Stimulated activated CD4-positive, alpha-beta T cell treated with anti-CD3 and anti-CD28 coated beads, Interleukin-12 subunit alpha, Interleukin-12 subunit beta, amount 100 ng/mL, for 24 hours (primary cell): ENCODE data around the gene LRRFIP1.

Source experiments
- DNase-seq, 2 experiments: peaks; one replicate each; pipeline ENCODE4 v3.0.0-alpha.2; 2020; ENCODE audit warnings: low read depth in 2 of 2

LRRFIP1 gene

DNA sequence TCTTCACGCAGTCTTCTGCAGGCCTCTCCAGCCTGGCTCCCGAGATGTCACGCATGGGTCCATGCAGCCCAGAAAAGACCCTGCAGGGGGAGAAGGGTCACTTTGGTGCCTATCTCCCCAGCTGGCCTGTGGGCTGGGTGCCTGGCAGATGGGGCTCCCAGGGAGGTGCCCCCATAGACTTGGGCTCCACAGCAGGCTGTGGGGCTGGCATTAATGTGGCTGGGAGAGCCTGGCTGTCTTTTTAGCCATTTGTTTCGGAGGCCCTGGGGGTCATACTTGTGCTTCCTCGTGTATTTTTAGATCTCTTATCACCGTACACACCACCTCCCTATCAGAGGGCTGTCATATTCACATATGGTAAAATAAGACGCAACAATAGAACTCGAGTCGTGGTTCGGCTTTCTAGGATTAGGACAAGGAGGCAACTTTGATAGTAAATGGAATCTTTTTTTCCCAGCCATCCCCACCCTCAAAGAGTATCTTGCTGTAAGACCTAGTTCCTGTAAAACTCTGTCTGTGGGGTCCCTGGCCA is 74.5 kb downstream of the LRRFIP1 start:
- no peak for DNase-seq

GRCh38 chr2:237702441-237703391 is 75.3 kb downstream of the LRRFIP1 start:
- DNase-seq, result no peak

DNA sequence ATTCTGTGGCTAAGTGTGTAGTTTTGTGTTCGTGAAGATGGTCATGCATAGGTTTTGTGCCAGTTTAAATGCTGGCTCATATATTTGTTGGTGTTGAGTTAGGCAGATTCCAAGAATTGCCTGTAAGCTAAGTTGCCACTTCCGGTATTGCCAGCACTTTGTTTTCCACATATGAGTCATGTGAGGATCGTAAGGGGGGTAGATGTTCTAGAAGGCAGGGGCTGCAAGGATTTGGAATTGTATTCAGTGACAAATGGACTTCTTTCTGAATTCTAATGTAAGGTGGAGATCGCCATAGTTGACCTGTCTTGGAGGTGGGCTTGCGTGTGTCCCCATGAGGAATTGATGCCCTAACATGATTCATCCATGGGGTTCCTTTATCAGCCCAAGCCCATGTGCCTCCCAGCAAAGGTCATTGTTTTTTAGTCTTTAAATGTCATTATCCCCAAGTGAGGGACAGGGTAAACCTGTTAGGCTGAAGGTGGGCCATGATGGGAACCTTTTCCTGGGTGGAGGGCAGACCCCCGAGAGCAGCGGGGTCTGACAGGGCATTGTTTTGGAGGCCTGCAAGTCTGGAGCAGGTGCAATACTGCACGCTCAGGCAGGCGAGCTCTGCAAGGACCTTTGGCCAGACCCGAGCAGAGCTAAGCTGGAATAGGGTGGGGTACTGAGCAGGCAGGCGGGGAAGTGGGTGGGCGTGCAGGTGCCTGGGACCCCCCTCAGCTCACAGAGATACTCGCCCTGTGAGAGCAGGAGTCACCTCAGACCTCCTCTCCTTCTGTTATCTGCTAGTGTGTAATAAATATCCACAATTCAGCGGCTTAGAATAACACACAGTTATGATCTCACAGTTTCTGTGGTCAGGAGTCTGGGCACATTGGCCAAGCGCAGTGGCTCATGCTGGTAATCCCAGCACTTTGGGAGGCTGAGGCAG is 77.4 kb downstream of the LRRFIP1 start:
- DNase-seq, result no peak

DNA sequence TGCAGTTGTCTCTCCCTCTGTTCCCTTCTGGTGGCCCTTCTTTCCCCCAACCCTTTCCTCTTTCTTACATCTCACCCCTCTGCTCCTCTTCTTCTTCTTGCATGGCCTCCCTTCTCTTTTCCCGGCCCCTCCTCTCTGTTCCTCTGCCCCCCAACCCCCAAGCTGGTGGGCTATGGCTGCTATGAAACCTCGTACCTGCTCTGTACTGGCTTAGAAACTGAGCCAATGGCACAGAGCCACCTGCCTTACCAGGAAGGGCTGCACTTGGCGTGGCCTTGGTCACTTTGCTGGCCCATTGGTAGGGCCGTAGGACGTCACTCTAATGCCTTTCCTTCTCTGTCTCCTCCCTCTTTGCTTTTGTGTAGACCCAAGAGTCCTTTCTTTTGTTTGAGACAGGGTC is 78.9 kb downstream of the LRRFIP1 start:
- DNase-seq, result no peak

GRCh38 chr2:237708065-237708398 is 80.6 kb downstream of the LRRFIP1 start:
- DNase-seq, result no peak

- DNase-seq, result no peak
These were observed 81.1 kb downstream of the LRRFIP1 start for GRCh38 chr2:237708491-237708890.

- DNase-seq, result no peak
These were observed 81.6 kb downstream of the LRRFIP1 start for GRCh38 chr2:237708961-237709360.

DNA sequence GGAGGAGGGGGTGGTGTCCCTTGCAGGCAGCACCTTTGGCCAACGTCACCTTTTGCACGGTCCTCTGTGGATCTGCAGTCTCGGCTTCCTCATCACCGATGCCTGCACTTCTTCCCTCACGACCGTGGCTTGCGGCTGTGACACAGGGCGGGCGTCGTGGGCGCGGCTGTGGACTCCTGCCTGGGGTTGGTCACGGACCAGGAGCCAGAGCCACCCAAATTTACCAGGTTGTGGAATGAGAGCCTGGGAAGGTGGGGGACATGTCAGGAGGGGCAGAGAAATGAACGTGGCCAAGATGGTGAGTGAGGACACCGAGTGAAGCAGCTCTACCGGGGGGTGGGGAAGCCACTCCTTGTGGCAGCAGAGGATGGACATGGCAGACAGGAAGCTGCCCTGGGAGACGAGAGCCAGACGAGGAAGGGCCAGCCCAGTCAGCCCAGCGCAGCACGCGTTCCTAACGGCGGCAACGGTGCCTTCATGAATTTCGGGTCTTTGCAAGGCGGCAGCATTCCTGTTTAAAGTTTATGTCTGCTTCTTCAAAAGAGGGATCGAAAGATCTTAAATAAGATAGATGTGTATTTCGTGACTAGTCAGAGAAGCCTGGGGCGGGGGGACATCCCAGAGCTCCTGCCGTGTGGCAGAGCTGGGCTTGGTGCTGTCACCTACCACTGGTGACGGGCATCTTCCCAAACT is 84.2 kb downstream of the LRRFIP1 start:
- no peak for DNase-seq

DNA sequence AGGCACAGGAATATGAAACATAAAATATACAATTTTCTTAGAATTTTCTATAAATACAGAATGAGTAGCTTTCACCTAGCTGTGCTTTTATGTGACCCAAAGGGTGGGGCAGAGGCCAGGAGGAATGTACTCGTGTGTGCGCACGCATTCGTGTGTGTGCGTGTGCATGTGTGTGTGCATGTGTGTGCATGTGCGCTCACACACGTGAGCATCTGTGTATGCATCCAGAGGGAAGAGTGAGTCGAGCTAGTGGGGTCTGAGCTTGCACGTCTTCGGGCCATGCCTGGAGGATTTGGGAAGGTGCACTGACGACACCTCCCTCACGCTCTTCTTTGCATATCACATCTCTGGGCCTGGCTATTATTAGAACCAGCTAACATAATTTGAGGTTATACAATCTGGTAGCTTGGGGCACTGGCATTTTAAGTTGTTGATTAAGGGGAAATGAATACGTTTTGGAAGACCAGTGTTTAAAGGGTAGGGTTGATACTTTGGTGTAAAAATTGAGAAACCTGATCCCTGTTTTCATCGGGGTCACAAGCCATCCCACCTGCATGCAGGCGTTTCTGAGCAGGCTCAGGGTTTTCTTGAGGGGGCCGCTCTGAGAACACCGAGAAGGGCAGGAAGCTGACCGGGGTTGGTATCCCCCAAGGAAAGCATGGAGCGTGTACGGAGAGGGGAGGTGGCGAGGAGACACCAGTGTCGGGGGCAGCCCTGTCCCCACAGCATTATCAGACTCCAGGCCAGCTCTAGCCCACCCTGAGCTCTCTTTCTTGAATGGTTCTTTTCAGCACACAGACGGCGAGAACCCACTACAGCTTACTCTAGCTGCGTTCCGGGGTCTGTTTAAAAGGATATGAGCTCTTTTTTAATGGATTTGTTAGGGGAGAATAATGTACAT is 85.3 kb downstream of the LRRFIP1 start:
- DNase-seq, result no peak

DNA sequence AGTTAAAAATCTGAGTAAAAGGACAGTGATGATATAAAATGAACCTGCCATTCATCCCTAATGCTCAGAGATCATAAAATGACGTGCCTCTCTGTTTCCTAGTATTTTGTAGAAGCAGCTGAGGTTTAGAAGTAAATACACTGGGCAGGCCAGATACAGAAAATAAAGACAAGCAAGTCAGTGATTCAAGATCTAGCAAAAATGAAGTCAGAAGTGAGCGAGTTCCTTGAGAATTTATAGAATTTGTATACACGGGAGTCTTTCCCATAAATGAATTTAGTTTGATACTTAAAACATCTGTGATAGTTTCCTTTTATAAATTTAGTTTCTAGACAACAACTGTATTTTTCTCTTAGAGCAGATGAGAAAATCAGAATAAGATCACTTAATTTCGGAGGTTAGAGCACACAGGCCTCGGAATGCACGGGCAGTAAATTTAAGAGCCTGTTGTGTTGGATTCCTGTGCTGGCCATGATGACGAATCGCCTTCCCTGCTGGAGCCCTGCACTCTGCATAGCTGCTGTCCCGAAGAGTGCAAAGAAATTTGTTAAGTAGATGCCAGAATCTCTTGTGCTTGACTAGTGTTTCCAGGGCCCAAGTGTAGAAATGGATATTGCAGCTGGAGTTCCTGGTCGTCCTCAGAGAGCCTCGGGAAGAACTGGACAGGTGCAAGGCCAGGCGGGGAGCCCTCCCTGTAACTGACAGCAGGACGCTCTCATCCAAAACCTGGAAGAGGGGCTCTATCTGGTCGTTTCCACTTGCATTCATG is 87.5 kb downstream of the LRRFIP1 start:
- DNase-seq, result no peak

- no peak for DNase-seq
These were observed 88.1 kb downstream of the LRRFIP1 start for GRCh38 chr2:237715459-237715947.

DNA sequence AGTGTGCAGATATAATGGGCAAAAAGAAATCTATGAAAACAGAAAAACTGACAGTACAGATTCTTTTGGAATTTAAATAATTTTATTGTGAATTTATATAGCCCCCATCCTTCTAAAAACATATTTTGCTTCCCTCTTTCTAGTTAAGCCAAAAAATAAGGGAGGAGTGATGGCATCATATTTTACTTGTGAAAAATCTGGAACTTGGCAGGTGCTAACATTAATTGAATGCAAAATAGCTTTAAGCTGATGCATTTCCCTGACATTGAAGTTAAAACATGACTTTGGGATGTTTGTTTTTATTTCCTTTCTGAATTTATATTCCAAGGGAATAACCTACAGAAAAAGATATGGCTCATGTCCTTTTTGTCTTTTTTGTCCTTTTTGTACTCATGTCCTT is 88.6 kb downstream of the LRRFIP1 start:
- DNase-seq, result no peak

DNA sequence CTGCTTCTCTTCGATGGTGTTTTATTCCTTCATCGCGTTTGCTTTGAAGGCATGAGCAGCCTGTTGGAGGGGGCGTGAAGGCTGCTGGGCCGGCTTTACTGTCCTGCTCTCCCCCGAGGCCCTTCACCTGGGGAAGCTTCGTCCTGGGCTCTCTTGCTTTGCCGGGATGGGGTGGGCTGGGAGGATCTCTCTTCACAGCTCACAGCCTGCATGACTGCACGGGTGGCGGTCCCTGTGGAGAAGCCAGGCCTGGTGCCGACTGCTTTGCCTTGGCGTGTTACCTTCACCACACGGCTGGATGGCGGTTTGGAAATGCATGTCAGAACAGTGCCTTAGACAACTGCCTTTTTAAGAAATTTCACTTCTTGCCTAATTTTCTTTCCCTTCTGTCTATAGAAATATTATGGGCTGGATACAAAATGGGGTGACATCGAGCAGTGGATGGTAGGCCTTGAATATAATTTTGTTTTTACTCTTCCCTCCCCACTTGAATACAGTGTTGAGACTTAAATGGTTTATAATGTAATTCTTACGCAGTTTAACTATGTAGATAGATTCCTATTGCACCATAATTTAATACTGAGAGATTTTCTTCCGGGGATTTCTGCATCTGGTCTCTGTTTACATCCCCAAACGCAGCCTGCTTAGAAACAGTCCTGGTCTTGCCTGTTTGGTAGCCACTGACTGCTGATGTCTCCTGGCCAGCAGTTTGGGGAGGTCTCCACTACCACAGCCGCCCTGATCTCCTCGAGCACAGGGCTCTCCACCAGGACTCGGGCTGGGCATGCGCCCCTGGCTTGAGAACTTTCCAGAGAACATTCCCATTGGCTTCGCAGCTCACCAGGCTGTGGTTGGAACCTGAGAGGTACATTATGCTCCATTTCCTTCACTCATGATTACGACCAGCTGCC is 90.2 kb downstream of the LRRFIP1 start:
- DNase-seq, result no peak

- DNase-seq, result no peak
These were observed 90.9 kb downstream of the LRRFIP1 start for GRCh38 chr2:237718277-237718634.

DNA sequence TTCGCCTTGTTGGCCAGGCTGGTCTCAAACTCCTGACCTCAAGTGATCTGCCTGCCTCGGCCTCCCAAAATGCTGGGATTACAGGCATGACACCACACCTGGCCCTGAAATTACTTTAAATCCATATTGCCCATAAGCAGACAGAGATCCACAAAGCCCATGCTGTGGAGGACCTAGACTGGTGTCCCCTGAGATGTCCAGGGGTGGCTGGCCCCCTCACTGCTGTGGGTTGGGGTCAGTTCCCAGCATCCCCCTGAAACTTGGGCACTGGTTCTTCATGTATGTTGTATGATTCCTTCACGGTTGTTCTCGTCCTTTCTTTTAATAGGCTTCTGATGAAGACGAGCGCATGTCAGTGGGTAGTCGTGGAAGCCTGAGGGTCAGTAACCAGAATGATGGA is 93.1 kb downstream of the LRRFIP1 start:
- no peak for DNase-seq

- no peak for DNase-seq
These were observed 93.6 kb downstream of the LRRFIP1 start for GRCh38 chr2:237720957-237721356.

DNA sequence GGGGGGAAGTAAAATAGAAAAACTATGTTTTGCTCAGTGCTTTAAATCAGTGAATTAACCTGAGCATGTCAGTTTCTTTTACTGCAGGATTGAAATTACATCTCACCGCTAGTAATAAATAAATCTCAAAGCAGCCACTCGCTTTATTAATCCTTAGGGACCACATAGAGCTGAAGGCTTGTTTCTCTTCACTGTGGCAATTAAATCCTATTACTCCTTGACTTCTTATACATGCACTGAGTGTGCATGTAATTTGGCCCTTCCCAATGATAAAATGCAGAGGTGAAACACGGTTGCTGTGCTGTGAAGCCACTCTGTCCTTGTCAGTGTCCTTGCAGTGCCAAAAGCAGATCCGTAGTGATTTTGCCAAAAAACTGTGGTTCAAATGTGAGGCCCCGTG is 94.1 kb downstream of the LRRFIP1 start:
- no peak for DNase-seq

DNA sequence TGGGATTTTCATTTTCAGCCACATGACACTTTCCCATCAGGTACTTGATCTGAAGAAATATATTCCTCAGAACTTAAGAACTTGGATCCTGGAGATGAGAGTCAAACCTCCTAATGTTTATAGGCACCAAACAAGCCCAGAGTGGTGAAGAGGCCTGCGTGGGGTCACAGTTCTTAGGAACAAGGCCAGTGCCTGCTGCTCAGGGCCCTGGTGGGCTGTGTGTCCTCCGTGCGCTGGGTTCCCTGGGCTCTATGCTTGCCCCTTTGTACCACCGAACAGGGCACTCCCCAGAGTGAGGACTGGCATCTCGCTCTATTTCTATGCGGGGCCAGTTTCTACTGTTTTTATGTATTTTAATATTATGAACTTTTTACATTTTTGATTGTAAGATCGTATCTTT is 95.2 kb downstream of the LRRFIP1 start:
- DNase-seq, result no peak

DNA sequence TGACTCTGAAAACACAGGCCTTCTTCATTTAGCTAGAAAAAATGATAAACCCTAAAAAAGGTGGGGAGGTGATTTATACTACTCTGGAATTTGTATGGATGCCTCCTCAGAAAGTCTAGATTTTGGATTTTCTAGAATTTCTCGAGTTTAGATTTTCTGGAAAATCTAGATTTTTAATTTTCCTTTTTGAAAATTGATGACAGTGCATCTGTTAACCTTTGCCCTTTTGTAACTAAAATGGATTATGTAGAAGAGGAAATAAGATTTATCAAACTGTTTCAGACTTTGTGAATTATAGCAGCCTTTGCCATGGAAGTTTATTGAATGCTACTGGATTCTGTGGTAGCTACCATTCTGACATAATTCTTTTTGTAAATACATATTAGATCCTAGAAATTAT is 95.6 kb downstream of the LRRFIP1 start:
- no peak for DNase-seq
